ENCODE data around the gene KLK3.

Gene KLK3

DNA sequence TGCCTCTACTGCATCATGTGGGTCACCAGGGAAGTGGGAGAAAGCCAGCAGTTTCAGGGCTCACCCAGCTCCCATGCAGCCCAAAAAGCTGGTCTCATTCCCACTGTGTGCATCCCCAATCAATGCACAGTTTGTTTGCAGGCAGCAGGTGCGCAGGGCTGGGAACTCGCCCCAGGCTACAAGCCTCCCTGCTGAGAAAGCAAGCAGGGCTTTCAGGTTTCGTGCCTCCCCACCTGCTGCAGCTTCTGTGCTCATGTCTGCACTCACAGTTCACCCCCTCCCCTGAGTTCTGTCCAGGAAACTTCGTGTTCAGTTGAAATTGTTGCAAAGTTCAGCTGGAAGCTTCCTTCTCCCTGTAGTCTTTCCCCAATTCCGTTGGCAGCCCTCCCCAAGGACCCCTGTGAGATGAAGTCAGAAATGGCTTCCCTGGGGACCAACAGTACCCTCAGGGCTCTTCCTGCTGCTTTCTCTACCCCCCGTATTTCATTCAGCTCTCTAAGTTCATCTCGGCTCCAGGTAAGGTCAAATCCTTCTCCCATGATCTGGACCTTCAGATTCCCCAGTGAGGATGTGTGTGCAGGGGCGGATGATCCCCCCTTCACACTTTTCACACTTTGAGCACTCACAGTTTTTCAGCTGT, 10.3 kb upstream of the KLK3 start:
- peaks cover 7% of the 10 kb centered on the region for H3K9me3 ChIP-seq (ENCODE audit: insufficient read depth, low read length)
- H3K4me2 ChIP-seq (ENCODE audit: low read length), result no peak overlapping the region
- no peak overlapping the region for H3K9ac ChIP-seq (ENCODE audit: low read length)
- no peaks in the 10 kb centered on the region for H3K4me1 ChIP-seq (ENCODE audit: low read length)
- TF ChIP-seq EZH2phosphoT487 (IDR thresholded peaks at IDR 0.05; ENCODE audit: low read depth) (no peak), CTCF (IDR thresholded peaks at IDR 0.05; ENCODE audit: low read depth, low read length) (no peak)
- H3K27ac ChIP-seq (ENCODE audit: low read length), result no peak overlapping the region
- H4K20me1 ChIP-seq (ENCODE audit: insufficient read depth, low read length), result no peaks in the 10 kb centered on the region
- H3K79me2 ChIP-seq (ENCODE audit: low read length), result no peaks in the 10 kb centered on the region
- no peak overlapping the region for H3K4me3 ChIP-seq (ENCODE audit: low read length)
- H3K27me3 ChIP-seq (ENCODE audit: low read depth, low read length), result peaks cover 48% of the 10 kb centered on the region
- no peaks in the 10 kb centered on the region for H3K36me3 ChIP-seq (replicated peaks; ENCODE audit: low read depth, low read length)
- H2AFZ ChIP-seq (ENCODE audit: low read depth, low read length), result no peak overlapping the region

DNA sequence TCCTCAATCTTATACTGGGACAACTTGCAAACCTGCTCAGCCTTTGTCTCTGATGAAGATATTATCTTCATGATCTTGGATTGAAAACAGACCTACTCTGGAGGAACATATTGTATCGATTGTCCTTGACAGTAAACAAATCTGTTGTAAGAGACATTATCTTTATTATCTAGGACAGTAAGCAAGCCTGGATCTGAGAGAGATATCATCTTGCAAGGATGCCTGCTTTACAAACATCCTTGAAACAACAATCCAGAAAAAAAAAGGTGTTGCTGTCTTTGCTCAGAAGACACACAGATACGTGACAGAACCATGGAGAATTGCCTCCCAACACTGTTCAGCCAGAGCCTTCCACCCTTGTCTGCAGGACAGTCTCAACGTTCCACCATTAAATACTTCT, 4.0 kb upstream of the KLK3 start:
- Histone ChIP-seq H2AFZ (ENCODE audit: low read depth, low read length) (no peak overlapping the region), H3K27ac (ENCODE audit: low read length) (no peak overlapping the region), H3K27me3 (ENCODE audit: low read depth, low read length) (peaks cover 55% of the 10 kb centered on the region), H3K9me3 (ENCODE audit: insufficient read depth, low read length) (no peaks in the 10 kb centered on the region; the same call in 1 of the 2 replicates), H3K4me1 (ENCODE audit: low read length) (no peaks in the 10 kb centered on the region), H4K20me1 (ENCODE audit: insufficient read depth, low read length) (no peaks in the 10 kb centered on the region), H3K4me2 (ENCODE audit: low read length) (no peak overlapping the region), H3K79me2 (ENCODE audit: low read length) (no peaks in the 10 kb centered on the region), H3K36me3 (replicated peaks; ENCODE audit: low read depth, low read length) (no peaks in the 10 kb centered on the region), H3K4me3 (ENCODE audit: low read length) (no peak overlapping the region), H3K9ac (ENCODE audit: low read length) (no peak overlapping the region)
- TF ChIP-seq CTCF (IDR thresholded peaks at IDR 0.05; ENCODE audit: low read depth, low read length) (no peak), EZH2phosphoT487 (IDR thresholded peaks at IDR 0.05; ENCODE audit: low read depth) (no peak)

DNA sequence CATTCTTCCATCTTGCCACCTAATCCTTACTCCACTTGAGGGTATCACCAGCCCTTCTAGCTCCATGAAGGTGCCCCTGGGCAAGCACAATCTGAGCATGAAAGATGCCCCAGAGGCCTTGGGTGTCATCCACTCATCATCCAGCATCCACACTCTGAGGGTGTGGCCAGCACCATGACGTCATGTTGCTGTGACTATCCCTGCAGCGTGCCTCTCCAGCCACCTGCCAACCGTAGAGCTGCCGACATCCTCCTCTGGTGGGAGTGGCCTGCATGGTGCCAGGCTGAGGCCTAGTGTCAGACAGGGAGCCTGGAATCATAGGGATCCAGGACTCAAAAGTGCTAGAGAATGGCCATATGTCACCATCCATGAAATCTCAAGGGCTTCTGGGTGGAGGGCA, 3.1 kb upstream of the KLK3 start:
- H3K27ac ChIP-seq (ENCODE audit: low read length), result no peak overlapping the region
- H3K27me3 ChIP-seq (ENCODE audit: low read depth, low read length), result peaks cover 50% of the 10 kb centered on the region

GRCh38 chr19:50857366-50857765, 2.7 kb downstream of the KLK3 start:
- Histone ChIP-seq H3K9me3 (ENCODE audit: insufficient read depth, low read length) (no peaks in the 10 kb centered on the region; the same call in 1 of the 2 replicates), H3K4me2 (ENCODE audit: low read length) (no peak overlapping the region), H3K27ac (ENCODE audit: low read length) (no peak overlapping the region), H3K9ac (ENCODE audit: low read length) (no peak overlapping the region), H4K20me1 (ENCODE audit: insufficient read depth, low read length) (no peaks in the 10 kb centered on the region), H3K4me1 (ENCODE audit: low read length) (peaks cover 3% of the 10 kb centered on the region; the same call in 1 of the 2 replicates), H3K36me3 (replicated peaks; ENCODE audit: low read depth, low read length) (no peaks in the 10 kb centered on the region), H2AFZ (ENCODE audit: low read depth, low read length) (no peak overlapping the region), H3K4me3 (ENCODE audit: low read length) (no peak overlapping the region), H3K79me2 (ENCODE audit: low read length) (no peaks in the 10 kb centered on the region), H3K27me3 (ENCODE audit: low read depth, low read length) (peaks cover 40% of the 10 kb centered on the region)
- TF ChIP-seq EZH2phosphoT487 (IDR thresholded peaks at IDR 0.05; ENCODE audit: low read depth), result no peak

More for the DNA sequence above, 3.1 kb upstream of the KLK3 start:
- no peaks in the 10 kb centered on the region for H3K36me3 ChIP-seq (replicated peaks; ENCODE audit: low read depth, low read length)
- no peak overlapping the region for H3K4me2 ChIP-seq (ENCODE audit: low read length)
- H2AFZ ChIP-seq (ENCODE audit: low read depth, low read length), result no peak overlapping the region
- H3K79me2 ChIP-seq (ENCODE audit: low read length), result no peaks in the 10 kb centered on the region
- H3K4me3 ChIP-seq (ENCODE audit: low read length), result no peak overlapping the region
- H4K20me1 ChIP-seq (ENCODE audit: insufficient read depth, low read length), result no peaks in the 10 kb centered on the region
- H3K4me1 ChIP-seq (ENCODE audit: low read length), result no peaks in the 10 kb centered on the region
- no peak for TF ChIP-seq EZH2phosphoT487 (IDR thresholded peaks at IDR 0.05; ENCODE audit: low read depth)
- TF ChIP-seq CTCF (IDR thresholded peaks at IDR 0.05; ENCODE audit: low read depth, low read length), result no peak
- no peak overlapping the region for H3K9ac ChIP-seq (ENCODE audit: low read length)
- no peaks in the 10 kb centered on the region for H3K9me3 ChIP-seq (ENCODE audit: insufficient read depth, low read length)

All from OCI-LY3 (cell line).